Suppressor macrophage treated with lipopolysaccharide for 4 hours (primary cell): ENCODE data around the gene PAX5.
A peak's percentile ranks its signal among the peaks of the same experiment; 100 is the strongest.

ENCODE experiments used
- DNase-seq: peaks from one replicate; pipeline ENCODE4 v3.0.0-alpha.2; 2020

PAX5 gene

GRCh38 chr9:36950389-36950788, 83.7 kb downstream of the PAX5 start:
- DNase-seq, result no peak

- no peak for DNase-seq
These were observed 84.6 kb downstream of the PAX5 start for GRCh38 chr9:36949466-36949865.

GRCh38 chr9:36948051-36948450, 86.0 kb downstream of the PAX5 start:
- no peak for DNase-seq

- DNase-seq, result no peak
These were observed 87.4 kb downstream of the PAX5 start for GRCh38 chr9:36946653-36947052.

- DNase-seq, result no peak
These were observed 88.1 kb downstream of the PAX5 start for GRCh38 chr9:36945999-36946398.

GRCh38 chr9:36942891-36943290, 91.2 kb downstream of the PAX5 start:
- DNase-seq, result no peak

- DNase-seq, result no peak
These were observed 92.6 kb downstream of the PAX5 start for GRCh38 chr9:36941441-36941840.

- no peak for DNase-seq
These were observed 93.2 kb downstream of the PAX5 start for GRCh38 chr9:36940881-36941280.

- no peak for DNase-seq
These were observed 93.6 kb downstream of the PAX5 start for GRCh38 chr9:36940500-36940853.

- no peak for DNase-seq
These were observed 94.2 kb downstream of the PAX5 start for GRCh38 chr9:36939655-36940499.

- no peak for DNase-seq
These were observed 94.9 kb downstream of the PAX5 start for GRCh38 chr9:36939214-36939613.

- no peak for DNase-seq
These were observed 95.5 kb downstream of the PAX5 start for GRCh38 chr9:36938617-36939016.

GRCh38 chr9:36937951-36938350, 96.1 kb downstream of the PAX5 start:
- DNase-seq, result no peak

GRCh38 chr9:36937346-36937745, 96.7 kb downstream of the PAX5 start:
- no peak for DNase-seq

GRCh38 chr9:36936498-36936831, 97.6 kb downstream of the PAX5 start:
- DNase-seq, result no peak

GRCh38 chr9:36935768-36936497, 98.1 kb downstream of the PAX5 start:
- DNase-seq, result no peak

- no peak for DNase-seq
These were observed 98.7 kb downstream of the PAX5 start for GRCh38 chr9:36935332-36935731.

GRCh38 chr9:36934478-36935065, 99.5 kb downstream of the PAX5 start:
- no peak for DNase-seq

- DNase-seq, result no peak
These were observed 100.3 kb downstream of the PAX5 start for GRCh38 chr9:36933676-36934215.

- no peak for DNase-seq
These were observed 101.9 kb downstream of the PAX5 start for GRCh38 chr9:36932198-36932597.

GRCh38 chr9:36930941-36931340, 103.1 kb downstream of the PAX5 start:
- no peak for DNase-seq

- DNase-seq, result no peak
These were observed 104.8 kb downstream of the PAX5 start for GRCh38 chr9:36929350-36929675.

GRCh38 chr9:36928670-36929349, 105.3 kb downstream of the PAX5 start:
- peak; percentile 51 for DNase-seq
